Activated naive CD4-positive, alpha-beta T cell treated with Interleukin-2 at 50 U/mL for 16 hours (primary cell): ENCODE results near the gene PHEX.

Source experiments
- DNase-seq: peaks from one replicate; pipeline ENCODE4 v3.0.0-alpha.2; 2020

PHEX gene

DNA sequence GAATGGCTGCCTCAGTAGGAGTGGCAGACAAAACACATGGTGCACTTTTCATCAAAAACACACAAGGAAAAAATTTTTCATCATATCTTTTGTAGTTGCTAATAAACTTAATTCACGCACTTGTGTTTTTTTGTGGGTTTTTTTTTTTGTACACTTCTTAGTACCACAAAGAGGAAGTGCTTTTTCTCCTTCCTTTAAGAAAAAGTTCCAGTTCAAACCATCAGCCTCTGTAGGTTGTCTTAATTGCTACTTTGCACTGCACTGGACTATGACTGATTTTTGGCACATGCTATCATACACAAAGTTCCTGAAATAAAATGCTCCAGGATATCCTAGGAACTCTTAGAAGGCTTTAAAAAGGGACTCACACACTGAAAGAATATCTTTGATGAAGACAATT, at the start of gene PHEX:
Gene PHEX (plus strand): TSS at position 242 of the 400 bp plus-strand sequence. CDS start 681 bp downstream, outside the sequence.
- DNase-seq = no peak

DNA sequence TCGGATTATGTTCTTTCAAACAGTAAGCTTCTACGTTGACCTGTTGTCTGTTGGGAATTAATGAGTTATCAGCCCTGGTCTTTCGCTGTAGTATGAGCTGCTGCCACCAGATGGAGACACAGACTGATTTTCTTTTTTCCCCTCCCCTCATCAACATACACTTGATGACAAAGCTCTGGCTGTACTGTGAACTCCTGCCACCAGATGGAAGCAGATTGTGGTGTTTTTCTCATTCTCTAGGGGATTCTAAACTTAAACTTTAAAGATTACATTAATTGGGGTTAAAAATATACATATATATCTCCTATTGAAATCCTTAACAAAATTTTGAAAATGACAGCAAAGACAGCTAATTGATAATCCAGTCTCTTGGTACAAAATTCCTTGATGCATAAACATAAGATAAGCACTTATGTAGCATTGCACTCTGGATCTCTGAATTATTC, 46.8 kb upstream of the PHEX start:
- peak; percentile 67 for DNase-seq

DNA sequence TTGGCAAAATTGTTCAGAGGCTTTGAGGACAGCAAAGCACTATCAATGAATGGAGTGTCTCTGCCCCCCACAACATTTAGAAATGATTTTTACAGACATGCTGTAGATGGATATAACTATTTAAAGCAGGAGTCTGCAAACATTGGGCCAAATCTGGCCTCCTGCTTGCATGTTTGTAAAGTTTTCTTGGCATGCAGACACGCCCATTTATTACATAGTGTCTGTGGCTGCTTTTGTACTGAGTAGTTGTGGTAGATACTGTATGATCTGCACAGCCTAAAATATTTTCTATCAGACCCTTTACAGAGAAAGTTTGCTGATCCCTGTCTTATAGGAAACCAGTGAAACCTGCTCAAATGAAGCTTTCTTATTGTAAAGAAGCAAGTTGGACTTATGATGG, 45.5 kb upstream of the PHEX start:
- DNase-seq = no peak

DNA sequence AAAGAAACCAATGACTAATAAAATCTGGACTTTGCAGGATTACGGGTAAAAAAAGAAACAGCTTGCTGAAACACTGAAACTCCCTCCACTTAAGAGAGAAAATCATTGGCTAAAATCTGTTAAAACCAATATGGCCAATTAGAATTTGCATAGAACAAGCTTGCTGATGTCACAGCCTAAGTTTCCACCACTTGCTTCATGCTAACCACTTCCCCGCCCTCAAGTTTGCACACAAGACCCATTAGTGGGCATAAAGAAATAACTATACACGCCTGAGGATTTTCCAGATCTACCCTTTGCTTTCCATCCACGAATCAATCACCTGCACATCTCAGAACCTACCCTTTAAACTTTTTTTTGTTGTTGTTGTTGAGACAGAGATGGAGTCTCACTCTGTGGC, 42.7 kb upstream of the PHEX start:
- DNase-seq = no peak

DNA sequence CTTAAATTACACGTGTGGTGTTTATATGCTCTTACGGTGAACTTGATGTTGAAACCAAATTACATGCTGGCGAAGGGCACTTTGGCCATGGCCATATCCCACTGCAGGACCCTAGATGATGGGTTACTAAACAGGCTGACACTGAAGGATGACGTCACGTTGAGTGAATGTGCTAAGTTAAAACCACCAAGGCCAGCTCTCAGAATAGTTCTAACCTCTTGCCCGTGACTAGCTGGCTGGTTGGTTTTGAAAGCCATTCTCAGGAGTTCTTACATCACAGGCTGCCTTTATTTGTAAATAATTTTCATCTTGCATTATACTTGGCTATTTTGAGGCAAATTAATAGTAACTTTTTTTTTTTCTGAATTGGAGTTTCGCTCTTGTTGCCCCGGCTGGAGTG, 41.3 kb upstream of the PHEX start:
- DNase-seq = no peak

DNA sequence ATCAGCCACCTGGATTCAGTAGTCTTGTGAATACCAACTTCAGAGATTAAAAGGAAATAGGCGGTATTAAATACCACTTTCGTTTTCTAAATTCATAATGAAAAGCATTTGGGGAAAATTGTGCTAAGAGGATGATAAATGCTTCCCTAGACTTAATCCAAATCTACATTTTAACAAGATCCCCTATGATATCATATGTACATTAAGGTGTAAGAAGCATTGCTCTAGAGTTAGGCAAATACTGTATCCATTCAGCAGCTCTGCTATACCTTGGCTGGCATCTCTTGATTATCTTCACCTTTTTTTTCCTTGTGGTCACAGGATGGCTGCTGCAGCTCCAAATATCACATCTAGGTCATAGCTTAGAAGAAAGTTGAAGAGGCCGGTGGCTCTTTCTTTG, 40.6 kb upstream of the PHEX start:
- no peak for DNase-seq

DNA sequence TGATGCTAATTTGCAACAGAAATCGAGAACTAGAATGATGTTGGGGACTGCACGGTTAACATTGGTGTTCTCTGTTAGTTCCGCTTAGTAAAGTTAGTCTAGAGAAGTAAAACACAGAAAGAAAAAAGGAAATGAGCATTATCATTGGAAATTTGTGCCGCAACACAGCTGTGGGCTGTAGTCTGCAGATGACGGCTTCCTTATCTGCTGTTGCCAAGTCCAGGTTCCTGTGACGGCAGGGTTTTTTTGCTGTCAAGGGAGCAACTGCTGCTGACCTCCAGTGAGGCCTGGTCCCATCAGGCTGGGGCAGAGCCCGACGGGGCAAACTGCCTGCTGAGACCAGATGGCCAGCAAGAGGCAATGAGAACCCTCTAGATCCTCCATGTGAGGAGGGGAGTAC, 38.9 kb upstream of the PHEX start:
- no peak for DNase-seq

DNA sequence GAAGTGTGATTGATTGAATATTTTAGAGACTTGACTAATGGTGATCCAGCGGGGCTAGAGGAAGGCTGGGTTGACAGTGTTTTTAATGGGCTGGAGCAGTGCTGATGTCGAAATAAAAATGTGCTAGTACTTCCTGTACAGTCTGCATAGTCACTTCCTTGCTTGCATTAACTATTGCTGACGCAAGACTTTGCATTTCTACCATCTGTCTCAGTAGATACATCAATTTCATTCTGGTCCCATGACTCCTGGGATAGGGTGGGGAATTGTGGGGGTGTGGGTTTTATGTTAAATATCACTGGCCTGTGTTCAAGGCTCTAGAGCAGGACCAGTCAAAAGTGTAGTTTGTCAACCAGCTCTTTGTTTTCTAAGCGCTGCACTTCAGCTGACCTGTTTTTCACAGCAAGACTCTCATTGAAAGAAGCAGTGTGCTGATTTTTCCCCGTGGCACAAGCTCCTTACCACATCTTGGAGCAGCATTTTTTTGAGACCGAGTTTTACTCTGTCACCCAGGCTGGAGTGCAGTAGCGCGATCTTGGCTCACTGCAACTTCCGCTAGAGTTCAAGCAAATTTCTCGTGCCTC, 35.2 kb upstream of the PHEX start:
- DNase-seq = no peak

DNA sequence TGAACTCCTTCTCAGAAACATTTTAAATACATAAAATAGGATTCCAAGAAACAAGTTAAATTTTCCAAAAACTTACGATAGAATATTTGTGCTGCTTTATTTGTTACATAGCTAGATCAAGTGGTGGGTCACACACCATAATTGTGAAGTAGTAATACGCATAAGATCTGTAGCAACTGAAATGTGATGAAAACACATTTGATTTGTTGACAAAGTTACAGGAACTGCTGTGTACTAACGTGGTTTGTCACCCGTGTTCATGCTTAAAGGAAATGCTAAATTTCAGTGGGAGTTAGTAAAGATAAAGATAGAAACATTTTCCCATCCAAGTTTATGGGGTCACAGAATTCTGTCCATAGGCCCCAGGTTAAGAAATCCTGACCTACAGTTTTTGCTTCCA, 34.1 kb upstream of the PHEX start:
- no peak for DNase-seq

DNA sequence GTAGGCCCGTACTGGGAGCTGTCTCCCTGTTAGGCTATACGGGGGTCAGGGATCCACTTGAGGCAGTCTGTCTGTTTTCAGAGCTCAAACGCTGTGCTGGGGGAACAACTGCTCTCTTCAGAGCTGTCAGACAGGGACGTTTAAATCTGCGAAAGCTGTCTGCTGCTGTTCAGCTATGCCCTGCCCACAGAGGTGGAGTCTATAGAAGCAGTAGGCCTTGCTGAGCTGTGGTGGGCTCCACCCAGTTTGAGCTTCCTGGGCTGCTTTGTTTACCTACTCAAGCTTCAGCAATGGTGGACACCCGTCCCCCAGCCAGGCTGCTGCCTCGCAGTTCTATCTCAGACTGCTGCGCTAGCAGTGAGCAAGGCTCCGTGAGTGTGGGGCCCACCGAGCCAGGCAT, 27.3 kb upstream of the PHEX start:
- DNase-seq = no peak

DNA sequence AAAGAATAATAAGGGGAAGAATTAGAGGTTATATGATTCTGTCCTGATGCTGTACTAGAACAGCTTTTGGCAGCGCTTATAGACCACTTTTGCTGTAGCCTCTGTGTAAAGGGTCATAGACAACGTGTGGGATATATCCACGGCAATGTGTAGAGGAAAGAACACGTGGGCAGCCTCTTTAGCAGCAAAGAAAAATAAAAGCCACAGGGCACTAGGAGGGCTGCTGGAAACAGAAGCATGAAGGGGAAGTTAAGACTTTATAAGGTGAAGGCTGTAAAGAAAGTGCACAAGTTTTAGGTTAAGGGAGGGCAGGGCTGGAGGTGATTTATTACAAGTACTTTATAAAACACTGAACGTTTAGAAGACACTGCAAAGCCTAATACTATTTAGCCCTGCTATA, 20.1 kb upstream of the PHEX start:
- DNase-seq = no peak

DNA sequence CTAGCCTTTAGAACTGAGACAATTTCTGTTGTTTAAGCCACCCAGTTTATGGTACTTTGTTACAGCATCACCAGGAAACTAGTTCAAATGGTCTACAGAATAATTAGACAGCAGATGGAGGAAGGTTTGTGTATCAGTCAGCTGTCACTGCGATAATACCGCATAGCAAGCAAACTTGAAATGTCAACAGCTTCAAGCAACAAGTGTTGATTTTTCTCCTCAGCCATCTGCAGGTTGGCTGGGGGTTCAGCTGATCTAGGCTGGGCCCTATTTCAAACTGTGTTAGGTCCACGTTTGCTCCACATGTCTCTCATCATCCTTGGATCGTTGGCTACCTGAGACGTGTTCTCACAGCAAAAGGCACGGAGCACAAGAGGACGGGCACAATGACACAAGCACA, 19.2 kb upstream of the PHEX start:
- no peak for DNase-seq

DNA sequence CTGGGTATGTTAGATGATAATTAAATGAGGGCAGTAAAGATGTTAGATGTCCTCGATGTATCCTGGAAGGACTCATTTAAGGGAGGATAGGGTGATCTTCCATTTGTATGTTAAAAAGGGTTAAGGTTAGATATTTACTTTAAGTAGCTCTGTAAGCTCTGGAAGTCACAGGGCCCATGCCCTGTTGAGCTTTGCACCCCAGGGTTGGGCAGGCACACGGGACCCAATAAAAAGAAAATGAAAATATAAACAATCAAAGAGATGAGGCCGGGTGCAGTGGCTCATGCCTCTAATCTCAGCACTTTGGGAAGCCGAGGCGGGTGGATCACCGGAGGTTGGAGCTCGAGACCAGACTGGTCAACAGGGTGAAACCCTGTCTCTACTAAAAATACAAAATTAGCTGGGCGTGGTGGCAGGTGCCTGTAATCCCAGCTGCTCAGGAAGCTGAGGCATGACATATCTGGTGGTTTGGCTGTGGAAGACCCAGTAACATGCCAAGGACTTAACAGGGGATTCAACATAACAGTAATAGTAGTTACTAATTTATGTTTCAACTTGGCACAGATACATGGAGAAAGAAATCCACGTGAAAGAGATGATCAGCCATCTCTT, 16.9 kb upstream of the PHEX start:
- DNase-seq = no peak

DNA sequence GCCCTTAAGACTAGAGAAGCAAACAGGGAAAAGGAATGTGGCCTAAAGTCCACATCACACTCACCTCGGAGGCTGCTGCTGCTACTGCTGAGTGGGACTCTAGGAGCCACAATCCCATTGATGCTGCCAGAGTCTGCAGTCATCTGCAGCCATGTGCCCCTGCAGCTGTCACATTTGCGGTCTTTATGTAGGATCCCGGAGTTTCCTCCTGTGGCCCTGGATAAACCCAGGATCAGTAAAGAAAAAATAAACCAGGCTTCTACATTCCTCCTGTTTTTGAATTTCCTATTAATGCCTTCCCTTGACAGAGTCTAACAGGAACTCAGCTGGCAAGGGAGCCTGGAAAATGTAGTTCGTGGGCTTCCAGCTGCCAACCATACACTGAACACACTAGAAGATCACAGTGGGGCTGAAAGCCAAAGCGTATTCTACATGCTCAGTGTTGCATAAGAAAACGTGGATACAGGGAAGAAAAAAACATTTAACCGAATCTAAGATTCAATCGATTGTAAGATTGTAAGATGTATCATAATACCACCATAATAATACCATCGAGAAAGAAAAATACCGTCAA, 10.3 kb upstream of the PHEX start:
- no peak for DNase-seq

DNA sequence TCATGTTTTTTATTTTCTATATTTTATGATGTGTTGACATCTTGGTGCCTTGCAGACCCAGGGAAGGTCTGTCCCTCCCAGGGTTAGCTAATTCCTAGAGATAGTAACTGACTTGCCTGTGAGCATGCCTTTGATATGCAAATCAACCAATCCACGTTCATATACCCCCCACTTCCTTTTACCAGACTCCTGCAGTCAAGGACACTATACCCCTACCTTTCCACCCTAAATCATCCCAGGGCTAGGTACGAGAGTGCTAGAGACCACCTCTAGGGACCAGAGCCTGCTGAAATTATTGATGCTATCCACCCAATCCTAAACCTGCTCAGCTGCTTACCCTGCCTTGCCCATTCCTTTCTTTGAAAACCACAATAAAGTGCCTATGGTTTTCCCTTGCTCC, 7.5 kb upstream of the PHEX start:
- no peak for DNase-seq

DNA sequence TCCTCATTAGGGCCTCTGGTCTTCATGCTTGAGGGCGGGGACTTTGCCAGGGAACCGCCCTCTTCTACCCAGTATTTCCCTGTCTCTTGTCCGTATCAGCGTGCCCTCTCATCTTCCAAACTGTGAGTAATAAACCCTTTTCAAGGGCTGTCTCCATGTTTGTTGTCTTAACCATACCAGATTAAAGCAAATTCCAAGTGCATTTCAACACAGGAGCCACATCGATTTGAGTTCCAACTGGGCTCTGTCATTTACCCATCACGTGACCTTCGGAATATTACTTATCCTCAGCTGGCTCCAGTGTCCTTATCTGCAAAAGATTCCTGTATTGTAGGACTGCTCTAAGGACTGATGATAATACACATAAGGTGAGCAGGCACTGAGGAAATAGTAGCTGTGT, 6.4 kb upstream of the PHEX start:
- no peak for DNase-seq

DNA sequence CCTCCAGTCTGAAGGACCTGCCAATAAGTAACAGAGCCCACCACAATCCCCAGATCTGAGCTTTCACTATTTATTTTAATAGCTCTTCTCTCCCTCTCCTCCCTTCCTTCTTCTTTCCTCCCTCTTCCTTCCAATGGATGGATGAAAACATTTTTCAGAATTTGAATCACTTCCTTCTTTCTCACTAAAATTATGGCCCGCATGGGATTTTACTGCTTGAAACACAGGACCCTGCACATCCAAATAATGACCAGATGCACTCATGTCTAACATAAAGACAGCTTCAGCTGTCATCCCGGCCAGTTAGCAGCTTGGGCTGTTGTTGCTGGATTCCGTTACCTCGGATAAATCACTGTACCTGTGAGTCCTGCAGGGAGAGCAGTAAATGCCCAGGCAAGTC, 5.4 kb upstream of the PHEX start:
- DNase-seq = no peak

DNA sequence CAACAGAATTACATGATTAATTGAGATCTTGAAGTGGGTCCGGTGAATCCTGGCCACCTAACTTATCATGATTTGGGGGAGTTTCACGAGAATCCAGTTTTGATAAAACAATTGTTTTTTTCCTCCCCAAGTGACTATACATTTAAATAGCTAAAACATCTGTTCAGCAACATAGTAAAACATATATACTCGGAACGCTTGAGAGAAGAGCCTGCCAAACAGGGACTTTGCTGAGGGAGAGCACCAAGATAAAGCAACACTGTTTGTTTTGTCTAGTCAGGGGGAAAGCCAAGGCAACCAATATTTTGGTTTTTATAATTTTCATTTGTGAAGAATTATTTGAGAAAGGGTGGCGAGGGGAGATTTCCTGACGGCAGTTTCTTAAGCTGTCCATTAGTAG, 381 bp downstream of the PHEX start:
- DNase-seq = no peak

DNA sequence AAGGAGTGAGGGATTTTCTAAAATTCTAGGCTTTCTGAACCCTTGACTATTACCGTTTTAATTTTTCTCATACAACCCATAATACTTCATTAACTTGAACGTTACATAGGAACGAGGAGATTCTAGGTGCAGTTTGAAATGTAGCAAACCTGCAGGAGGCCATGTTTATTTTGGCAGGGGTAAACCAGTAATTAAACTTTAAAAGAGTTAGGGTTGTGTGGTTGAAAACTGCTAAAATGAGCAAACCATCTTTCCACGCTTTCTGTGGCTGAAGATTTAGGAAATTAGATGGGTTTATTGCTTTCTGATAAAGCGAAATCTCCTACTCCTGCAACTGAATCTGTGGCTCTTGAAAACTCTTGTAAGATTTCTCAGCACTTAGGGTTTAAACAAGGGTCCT, 1.7 kb downstream of the PHEX start:
- DNase-seq = no peak

DNA sequence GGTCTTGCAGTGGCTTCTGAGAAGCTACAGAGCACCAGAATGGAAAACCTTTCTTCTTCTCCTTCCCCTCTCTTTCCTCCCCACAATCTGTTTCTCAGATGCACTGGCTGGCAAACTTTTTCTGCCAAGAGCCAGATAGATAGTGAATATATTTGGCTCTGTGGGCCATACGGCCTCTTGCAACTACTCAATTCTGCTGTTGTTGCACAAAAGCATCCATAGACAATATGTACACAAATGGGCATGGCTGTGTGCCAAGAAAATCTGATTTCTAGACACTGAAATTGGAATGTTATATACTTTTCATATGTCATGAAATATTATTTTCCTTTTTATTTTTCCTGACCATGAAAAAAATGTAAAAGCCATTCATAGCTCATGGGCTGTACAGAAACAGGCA, 3.1 kb downstream of the PHEX start:
- no peak for DNase-seq

DNA sequence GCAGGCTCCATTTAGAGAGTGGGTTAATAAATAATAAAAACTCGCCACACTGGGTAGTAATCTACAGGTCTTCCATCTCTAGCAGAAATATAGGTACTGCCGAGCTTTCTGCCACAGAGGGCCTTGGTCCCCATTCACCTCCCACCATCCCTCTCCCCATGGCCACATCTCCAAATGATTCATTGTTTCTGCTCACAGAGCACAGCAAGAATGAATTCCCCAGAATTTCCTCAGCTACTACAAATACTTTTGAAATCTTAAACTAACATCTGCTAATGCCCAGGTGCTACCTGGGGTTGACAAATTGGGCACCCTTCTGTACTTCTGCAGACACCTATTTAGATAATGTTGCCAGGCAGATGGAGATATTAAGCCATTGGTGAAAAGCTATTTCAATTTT, 5.1 kb downstream of the PHEX start:
- no peak for DNase-seq

DNA sequence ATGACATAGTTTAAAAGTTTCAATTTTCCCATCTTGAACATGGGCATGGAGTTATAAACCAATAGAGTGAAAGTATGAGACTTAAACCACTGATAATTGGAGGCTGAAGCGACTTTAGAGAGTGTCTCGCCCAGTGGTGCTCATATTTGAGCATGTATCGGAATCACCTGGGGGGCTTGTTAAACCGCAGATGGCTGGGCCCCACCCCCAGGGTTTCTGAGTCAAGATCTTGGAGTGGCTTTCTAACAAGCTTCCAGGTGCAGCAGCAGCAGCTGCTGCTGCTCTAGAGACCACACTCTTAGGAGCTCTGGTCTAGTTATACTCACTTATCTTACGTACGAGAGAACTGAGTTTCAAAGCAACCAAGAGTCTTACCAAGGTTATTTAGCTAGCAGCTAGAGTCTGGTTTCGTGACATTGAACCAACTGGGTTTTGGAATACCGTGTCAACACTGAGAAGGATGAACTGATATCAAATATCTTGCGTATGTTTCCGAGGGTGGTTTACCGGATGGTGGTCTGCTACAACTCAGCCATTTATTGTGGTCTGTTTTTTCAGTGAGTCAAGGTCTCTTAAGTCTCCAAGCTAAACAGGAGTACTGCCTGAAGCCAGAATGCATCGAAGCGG, 5.9 kb downstream of the PHEX start:
- DNase-seq = no peak

DNA sequence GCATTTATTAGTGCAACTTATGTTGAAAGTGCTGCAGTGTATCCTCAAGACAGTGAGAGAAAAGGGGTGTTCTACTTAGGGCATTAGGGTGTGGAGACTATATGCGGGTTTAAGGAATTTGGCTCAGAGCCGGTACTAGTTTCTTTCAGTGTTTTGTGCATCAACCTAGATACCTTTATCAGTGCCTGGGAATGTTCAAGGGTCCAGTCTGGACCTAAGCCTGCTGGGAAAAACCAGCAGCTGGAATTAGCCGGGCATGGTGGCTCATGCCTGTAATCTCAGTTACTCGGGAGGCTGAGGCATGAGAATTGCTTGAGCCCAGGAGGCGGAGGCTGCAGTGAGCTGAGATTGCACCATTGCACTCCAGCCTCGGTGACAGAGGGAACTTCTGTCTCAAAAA, 7.4 kb downstream of the PHEX start:
- no peak for DNase-seq

DNA sequence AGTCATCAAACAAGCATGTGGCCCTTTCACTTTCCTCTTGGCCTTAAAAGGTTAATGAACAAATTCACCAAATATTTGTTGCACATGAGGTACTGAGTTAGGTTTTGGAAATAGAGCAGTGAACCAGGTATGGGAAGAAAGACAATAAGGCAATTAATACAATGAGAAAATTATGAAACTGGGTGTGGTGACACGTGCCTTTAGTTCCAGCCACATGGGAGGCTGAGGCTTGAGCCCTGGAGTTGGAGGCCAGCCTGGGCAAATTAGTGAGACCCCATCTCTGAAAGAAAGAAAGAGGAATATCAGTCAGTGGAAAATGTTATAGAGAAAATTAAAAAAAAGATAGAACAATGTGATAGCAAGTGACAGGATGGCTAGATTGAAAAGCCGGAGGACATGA, 8.1 kb downstream of the PHEX start:
- no peak for DNase-seq
